HepG2 (cell line): Measurements from ENCODE around the gene CCNQ.

Source experiments
- FOXM1 ChIP-seq: sonication (generic); formaldehyde crosslinking; IDR thresholded peaks from 2 replicates; pipeline ENCODE4 v1.5.0; 2020; ENCODE audit warnings: missing genetic modification reagents
- NAIF1 ChIP-seq: sonication (generic); formaldehyde crosslinking; IDR thresholded peaks from 2 replicates; pipeline ENCODE4 v1.5.0; 2020; ENCODE audit warnings: mild to moderate bottlenecking, missing genetic modification reagents, borderline replicate concordance
- REL ChIP-seq: sonication (generic); formaldehyde crosslinking; conservative IDR thresholded peaks from 2 replicates; pipeline ENCODE4 v1.8.0; 2022; ENCODE audit warnings: mild to moderate bottlenecking, missing genetic modification reagents, moderate library complexity
- RFX5 ChIP-seq: IDR thresholded peaks from 2 replicates; pipeline ENCODE4 v1.6.1; 2011; ENCODE audit warnings: low read depth, low read length, improper control_type of control experiment
- SP1 ChIP-seq, 2 experiments: fragments of 450-650 bp in 1 of 2; sonication (generic) in 1 of 2; formaldehyde crosslinking in 1 of 2; IDR thresholded peaks; 2 replicates each; pipeline versions ENCODE4 v1.4.0 to v1.6.1; 2016 to 2020; ENCODE audit warnings: missing genetic modification reagents in 1 of 2
- ZNF329 ChIP-seq: sonication (generic); formaldehyde crosslinking; IDR thresholded peaks from 2 replicates; pipeline ENCODE4 v1.9.0; 2021; ENCODE audit warnings: low read depth, mild to moderate bottlenecking, missing genetic modification reagents

- TF ChIP-seq REL (CRISPR knock-in tag) (no peak), ZNF329 (CRISPR knock-in tag) (no peak), NAIF1 (CRISPR knock-in tag) (no peak), FOXM1 (CRISPR knock-in tag) (no peak), RFX5 (no peak), SP1 (IDR thresholded peaks at IDR 0.05) (no peak), SP1 (CRISPR knock-in tag; IDR thresholded peaks at IDR 0.05) (no peak)
Measured at GRCh38 chrX:153600921-153601320, 2.0 kb upstream of the CCNQ start.
